ENCODE results near the gene NID2. TPM values are rescaled to one million over a fixed set of nuclear protein-coding genes. Genes with fewer than 3 reads are reported as not detected.

NID2 gene
- total and polyA plus RNA-seq, 5 donors from 2014 or later, result 0.35 to 1.1 (median 0.62) TPM; not detected in 1

DNA sequence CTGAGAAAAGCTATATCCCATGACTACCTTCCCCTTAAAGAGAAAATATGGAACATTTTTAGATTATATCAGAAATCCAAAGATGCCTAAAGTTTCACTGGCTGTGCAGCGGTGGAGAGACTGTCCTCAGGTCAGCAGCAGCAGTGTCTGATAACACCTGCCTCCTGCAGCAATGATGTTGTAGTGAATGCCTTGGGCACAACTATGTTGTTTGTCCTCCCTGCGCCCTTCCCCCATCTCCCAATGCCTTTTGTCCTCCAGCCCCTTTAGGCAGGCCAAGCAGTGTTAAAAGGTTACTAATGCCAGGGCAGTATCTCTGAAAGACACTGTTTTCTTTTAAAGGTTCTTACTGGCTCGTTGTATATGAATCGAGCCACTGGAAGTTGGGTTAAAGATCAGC, 66.3 kb downstream of the NID2 start:
- Histone ChIP-seq H3K27ac (ENCODE audit: insufficient read depth, low read length, poor library complexity, severe bottlenecking) (no peak overlapping the region), H3K27me3 (ENCODE audit: control insufficient read depth, insufficient read depth, low read length) (no peaks in the 10 kb centered on the region), H3K9me3 (ENCODE audit: control insufficient read depth in 2 of 2, low read length in 2 of 2) (no peaks in the 10 kb centered on the region), H3K36me3 (ENCODE audit: control insufficient read depth, insufficient read depth, low read length) (peaks cover 95% of the 10 kb centered on the region), H3K4me3 (ENCODE audit: low read depth, low read length) (no peak overlapping the region), H3K4me1 (ENCODE audit: control insufficient read depth, insufficient read depth, low read length, poor library complexity, severe bottlenecking) (no peaks in the 10 kb centered on the region)
- Mint-ChIP-seq H3K27ac (no peak overlapping the region), H3K36me3 (peaks cover 44% of the 10 kb centered on the region), H3K4me3 (no peak overlapping the region), H3K4me1 (peaks cover 5 to 14% (median 7%) of the 10 kb centered on the region in 4 donors), H3K9me3 (no peaks in the 10 kb centered on the region), H3K27me3 (no peaks in the 10 kb centered on the region)
- ATAC-seq (ENCODE audit: low read depth in 2 of 2), result no peak
- no peak for DNase-seq

DNA sequence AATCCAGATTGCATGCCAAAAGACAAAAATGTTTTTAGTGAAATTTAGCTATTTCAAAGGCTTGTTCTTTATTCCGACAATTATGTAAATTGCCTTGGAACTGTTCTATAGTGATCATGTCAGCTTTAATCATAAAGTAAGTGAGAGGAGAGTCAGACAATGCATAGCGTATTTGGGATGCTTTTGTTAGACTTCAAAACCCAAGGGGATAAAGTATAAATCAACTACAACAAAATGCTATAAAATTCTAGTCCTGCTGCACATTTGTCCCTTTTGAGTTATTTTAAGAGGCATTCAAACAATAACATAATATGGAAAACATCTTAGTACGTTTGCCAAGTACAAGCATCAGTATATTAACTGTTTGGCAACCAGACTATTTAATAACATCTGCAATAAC, 68.2 kb downstream of the NID2 start:
- Histone ChIP-seq H3K4me3 (ENCODE audit: low read depth, low read length) (no peak overlapping the region), H3K27me3 (ENCODE audit: control insufficient read depth, insufficient read depth, low read length) (no peaks in the 10 kb centered on the region), H3K4me1 (ENCODE audit: control insufficient read depth, insufficient read depth, low read length, poor library complexity, severe bottlenecking) (no peaks in the 10 kb centered on the region), H3K27ac (ENCODE audit: insufficient read depth, low read length, poor library complexity, severe bottlenecking) (no peak overlapping the region), H3K36me3 (ENCODE audit: control insufficient read depth, insufficient read depth, low read length) (peaks cover 89% of the 10 kb centered on the region), H3K9me3 (ENCODE audit: control insufficient read depth in 2 of 2, low read length in 2 of 2) (no peaks in the 10 kb centered on the region)
- no peak overlapping the region for H3K27ac Mint-ChIP-seq
- H3K36me3 Mint-ChIP-seq, result peaks cover 38% of the 10 kb centered on the region
- H3K9me3 Mint-ChIP-seq, result no peaks in the 10 kb centered on the region
- ATAC-seq (ENCODE audit: low read depth in 2 of 2) (no peak), DNase-seq (no peak)
- H3K27me3 Mint-ChIP-seq, result no peaks in the 10 kb centered on the region
- H3K4me1 Mint-ChIP-seq, result peaks cover 12 to 25% (median 14%) of the 10 kb centered on the region in 4 donors
- no peak overlapping the region for H3K4me3 Mint-ChIP-seq

DNA sequence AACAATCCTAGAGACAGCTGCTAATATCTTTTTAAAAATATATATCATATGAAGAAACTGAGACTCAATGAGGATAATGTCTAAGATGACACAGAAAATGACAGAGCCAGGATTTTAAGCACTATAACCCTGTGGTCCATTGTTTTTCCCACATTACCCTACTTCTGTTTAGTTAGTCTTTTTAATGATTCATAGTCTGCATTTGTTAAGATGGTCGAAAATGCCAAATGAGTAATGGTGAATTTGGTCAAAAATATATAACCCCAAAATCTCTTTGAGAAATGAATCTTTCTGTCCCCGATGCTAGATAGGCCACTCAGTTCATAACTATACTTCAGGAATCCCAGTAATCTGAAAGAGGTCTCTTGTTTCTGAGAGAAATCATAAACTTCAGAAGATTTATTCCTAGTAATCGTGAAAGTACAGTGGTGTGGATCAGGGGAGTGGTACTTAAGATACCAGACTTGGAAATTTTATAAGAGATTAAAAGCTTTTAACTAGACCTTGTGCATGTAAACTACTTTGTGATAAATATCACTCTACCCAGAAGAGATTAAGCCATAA, 68.8 kb downstream of the NID2 start:
- Histone ChIP-seq H3K4me1 (ENCODE audit: control insufficient read depth, insufficient read depth, low read length, poor library complexity, severe bottlenecking) (no peaks in the 10 kb centered on the region), H3K27me3 (ENCODE audit: control insufficient read depth, insufficient read depth, low read length) (no peaks in the 10 kb centered on the region), H3K4me3 (ENCODE audit: low read depth, low read length) (no peak overlapping the region), H3K9me3 (ENCODE audit: control insufficient read depth in 2 of 2, low read length in 2 of 2) (no peaks in the 10 kb centered on the region), H3K36me3 (ENCODE audit: control insufficient read depth, insufficient read depth, low read length) (peaks cover 88% of the 10 kb centered on the region), H3K27ac (ENCODE audit: insufficient read depth, low read length, poor library complexity, severe bottlenecking) (no peak overlapping the region)
- Mint-ChIP-seq H3K4me3 (no peak overlapping the region), H3K36me3 (peaks cover 35% of the 10 kb centered on the region), H3K9me3 (no peaks in the 10 kb centered on the region), H3K27ac (peak overlapping the region in 1 of 3 donors; percentile 29), H3K4me1 (peaks cover 12 to 25% (median 17%) of the 10 kb centered on the region in 4 donors), H3K27me3 (no peaks in the 10 kb centered on the region)
- ATAC-seq (ENCODE audit: low read depth in 2 of 2) (no peak), DNase-seq (no peak)

DNA sequence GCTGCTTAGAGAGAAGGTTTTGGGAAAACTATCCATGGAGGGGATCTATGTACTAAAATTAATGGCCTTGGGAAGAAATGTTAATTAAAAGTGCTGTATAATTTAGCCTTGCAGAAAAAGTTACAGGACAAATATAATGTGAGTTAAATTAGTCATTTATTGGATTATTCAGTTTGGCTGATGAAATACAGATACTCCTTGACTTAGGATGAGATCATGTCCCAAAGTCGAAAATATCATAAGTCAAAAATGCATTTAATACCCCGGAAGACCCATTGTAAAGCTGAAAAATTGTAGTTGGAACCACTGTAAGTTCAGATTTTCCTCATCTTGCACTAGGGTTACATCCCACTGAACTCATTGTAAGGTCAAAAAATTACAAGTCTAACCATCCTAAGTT, 69.8 kb downstream of the NID2 start:
- H3K4me3 Mint-ChIP-seq, result no peak overlapping the region
- H3K36me3 Mint-ChIP-seq, result peaks cover 41% of the 10 kb centered on the region
- no peaks in the 10 kb centered on the region for H3K9me3 Mint-ChIP-seq
- DNase-seq, result no peak
- H3K4me3 ChIP-seq (ENCODE audit: low read depth, low read length), result no peak overlapping the region
- no peaks in the 10 kb centered on the region for H3K9me3 ChIP-seq (ENCODE audit: control insufficient read depth in 2 of 2, low read length in 2 of 2)
- H3K4me1 Mint-ChIP-seq, result peaks cover 12 to 35% (median 24%) of the 10 kb centered on the region in 4 donors
- no peaks in the 10 kb centered on the region for H3K27me3 ChIP-seq (ENCODE audit: control insufficient read depth, insufficient read depth, low read length)
- H3K36me3 ChIP-seq (ENCODE audit: control insufficient read depth, insufficient read depth, low read length), result peaks cover 88% of the 10 kb centered on the region
- H3K27me3 Mint-ChIP-seq, result no peaks in the 10 kb centered on the region
- ATAC-seq (ENCODE audit: low read depth in 2 of 2), result no peak
- H3K27ac ChIP-seq (ENCODE audit: insufficient read depth, low read length, poor library complexity, severe bottlenecking), result no peak overlapping the region
- no peak overlapping the region for H3K27ac Mint-ChIP-seq
- H3K4me1 ChIP-seq (ENCODE audit: control insufficient read depth, insufficient read depth, low read length, poor library complexity, severe bottlenecking), result no peaks in the 10 kb centered on the region

DNA sequence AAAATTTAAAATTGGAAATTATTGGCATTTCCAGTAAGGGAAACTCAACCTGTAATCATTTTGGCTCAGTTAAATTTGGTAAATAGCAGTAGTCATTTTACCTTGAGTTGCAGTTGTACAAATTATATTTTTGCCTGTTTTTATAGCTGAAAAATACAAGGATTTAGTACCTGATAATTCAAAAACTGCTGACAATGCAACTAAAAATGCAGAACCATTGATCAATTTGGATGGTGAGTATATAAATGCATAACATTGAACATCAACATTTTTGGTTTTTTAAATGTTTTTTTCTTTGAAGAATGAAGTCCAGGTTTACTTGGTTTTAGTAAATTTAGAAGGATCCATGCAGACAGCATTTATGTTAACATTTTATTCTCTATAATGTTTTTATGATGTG, 70.5 kb downstream of the NID2 start:
- DNase-seq (no peak), ATAC-seq (ENCODE audit: low read depth in 2 of 2) (no peak)
- peaks cover 47% of the 10 kb centered on the region for H3K36me3 Mint-ChIP-seq
- H3K27me3 ChIP-seq (ENCODE audit: control insufficient read depth, insufficient read depth, low read length), result no peaks in the 10 kb centered on the region
- H3K27ac ChIP-seq (ENCODE audit: insufficient read depth, low read length, poor library complexity, severe bottlenecking), result no peak overlapping the region
- H3K36me3 ChIP-seq (ENCODE audit: control insufficient read depth, insufficient read depth, low read length), result peaks cover 88% of the 10 kb centered on the region
- H3K27me3 Mint-ChIP-seq, result no peaks in the 10 kb centered on the region
- H3K27ac Mint-ChIP-seq, result no peak overlapping the region
- no peaks in the 10 kb centered on the region for H3K9me3 Mint-ChIP-seq
- no peaks in the 10 kb centered on the region for H3K4me1 ChIP-seq (ENCODE audit: control insufficient read depth, insufficient read depth, low read length, poor library complexity, severe bottlenecking)
- H3K4me1 Mint-ChIP-seq, result peaks cover 20 to 42% (median 30%) of the 10 kb centered on the region in 4 donors
- no peak overlapping the region for H3K4me3 Mint-ChIP-seq
- H3K4me3 ChIP-seq (ENCODE audit: low read depth, low read length), result no peak overlapping the region
- no peaks in the 10 kb centered on the region for H3K9me3 ChIP-seq (ENCODE audit: control insufficient read depth in 2 of 2, low read length in 2 of 2)

DNA sequence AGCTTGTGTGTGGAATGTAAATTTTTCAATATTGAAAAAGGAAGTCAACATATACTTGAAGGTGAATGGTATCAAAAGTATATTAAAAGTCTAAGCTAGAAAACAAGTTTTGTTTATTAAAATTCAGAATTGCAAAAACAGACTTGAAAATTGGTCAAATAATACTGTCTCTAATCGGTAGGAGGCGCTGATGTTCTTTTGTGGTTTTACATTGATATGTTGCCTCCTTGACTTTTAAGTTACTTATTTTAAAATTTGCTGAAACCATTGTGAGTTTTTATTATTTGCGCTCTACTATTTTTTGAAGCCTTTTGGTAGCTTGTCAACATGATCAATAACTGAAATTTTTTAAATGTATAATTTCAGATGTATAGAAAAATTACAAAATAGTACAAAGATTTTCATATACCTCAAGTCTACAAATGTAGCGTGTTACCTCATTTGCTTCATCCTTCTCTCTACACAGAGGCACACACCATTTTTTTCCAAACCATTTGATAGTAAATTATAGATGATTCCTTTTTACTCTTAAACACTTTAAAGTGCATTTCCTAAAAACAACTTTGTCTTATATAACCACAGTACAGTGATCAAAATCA, 72.6 kb downstream of the NID2 start:
- Mint-ChIP-seq H3K4me3 (peak overlapping the region in 2 of 4 donors; percentile 38 to 41), H3K36me3 (peaks cover 45% of the 10 kb centered on the region), H3K27ac (no peak overlapping the region), H3K9me3 (no peaks in the 10 kb centered on the region), H3K4me1 (peaks cover 30 to 53% (median 40%) of the 10 kb centered on the region in 4 donors), H3K27me3 (no peaks in the 10 kb centered on the region)
- DNase-seq (peak in 2 of 3 donors; percentile 44 to 83), ATAC-seq (ENCODE audit: low read depth in 2 of 2) (no peak)
- H3K4me3 ChIP-seq (ENCODE audit: low read depth, low read length), result no peak overlapping the region
- H3K4me1 ChIP-seq (ENCODE audit: control insufficient read depth, insufficient read depth, low read length, poor library complexity, severe bottlenecking), result peaks cover 11% of the 10 kb centered on the region
- H3K27me3 ChIP-seq (ENCODE audit: control insufficient read depth, insufficient read depth, low read length), result no peaks in the 10 kb centered on the region
- H3K27ac ChIP-seq (ENCODE audit: insufficient read depth, low read length, poor library complexity, severe bottlenecking), result no peak overlapping the region
- H3K9me3 ChIP-seq (ENCODE audit: control insufficient read depth in 2 of 2, low read length in 2 of 2), result no peaks in the 10 kb centered on the region
- H3K36me3 ChIP-seq (ENCODE audit: control insufficient read depth, insufficient read depth, low read length), result peaks cover 86% of the 10 kb centered on the region

DNA sequence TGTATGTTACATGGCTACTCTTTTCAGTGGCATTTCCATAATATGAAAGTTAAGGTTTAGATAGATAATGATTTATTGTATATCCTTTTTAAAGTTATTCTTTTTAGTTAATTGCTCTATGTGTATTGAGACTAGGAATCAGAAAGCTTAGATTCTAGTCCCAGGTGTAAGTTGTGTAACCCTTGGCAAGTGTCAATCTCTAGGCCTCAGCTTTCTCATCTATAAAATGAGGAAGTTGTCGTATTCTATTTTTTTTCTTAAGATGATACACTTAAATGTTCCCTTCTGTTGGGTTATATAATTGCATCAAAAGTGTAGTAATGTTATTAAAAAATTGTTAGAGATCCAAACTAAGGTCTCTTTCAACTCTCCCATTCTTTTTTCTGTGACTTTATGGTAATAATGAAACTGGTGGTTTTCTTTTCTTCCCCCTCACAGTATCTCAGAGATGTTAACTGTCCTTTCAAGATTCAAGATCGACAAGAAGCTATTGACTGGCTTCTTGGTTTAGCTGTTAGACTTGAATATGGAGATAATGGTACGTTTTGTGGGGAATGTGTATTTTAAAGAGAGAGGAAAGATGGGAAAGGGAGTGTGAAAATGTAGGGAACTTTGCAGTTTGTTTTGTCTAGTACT, 75.5 kb downstream of the NID2 start:
- Mint-ChIP-seq H3K36me3 (peaks cover 34% of the 10 kb centered on the region), H3K27ac (peak overlapping the region in 2 of 3 donors; percentile 15 to 30), H3K4me1 (peaks cover 44 to 58% (median 50%) of the 10 kb centered on the region in 4 donors), H3K4me3 (peak overlapping the region in 2 of 4 donors; percentile 6 to 53), H3K9me3 (no peaks in the 10 kb centered on the region), H3K27me3 (peaks cover 5% of the 10 kb centered on the region)
- Histone ChIP-seq H3K4me3 (ENCODE audit: low read depth, low read length) (peak overlapping the region; percentile 6), H3K9me3 (ENCODE audit: control insufficient read depth in 2 of 2, low read length in 2 of 2) (no peaks in the 10 kb centered on the region), H3K27ac (ENCODE audit: insufficient read depth, low read length, poor library complexity, severe bottlenecking) (peak overlapping the region; percentile 24), H3K36me3 (ENCODE audit: control insufficient read depth, insufficient read depth, low read length) (peaks cover 63% of the 10 kb centered on the region), H3K4me1 (ENCODE audit: control insufficient read depth, insufficient read depth, low read length, poor library complexity, severe bottlenecking) (peaks cover 33% of the 10 kb centered on the region), H3K27me3 (ENCODE audit: control insufficient read depth, insufficient read depth, low read length) (no peaks in the 10 kb centered on the region)
- no peak for ATAC-seq (ENCODE audit: low read depth in 2 of 2)
- no peak for DNase-seq
